Motor neuron (in vitro differentiated cells): ENCODE data around the gene FIGN. TPM values are rescaled to one million over a fixed set of nuclear protein-coding genes. Genes with fewer than 3 reads are reported as not detected.

Experiments
- ATAC-seq, 8 experiments: fragments of 200-7000 bp; cut with Tn5 transposase; replicated peaks in 6 of 8; 2 replicates each; pipeline ENCODE4 v1.8.0; 2021; ENCODE audit warnings: mild to moderate bottlenecking in 8 of 8, moderate library complexity in 8 of 8
- H3K27ac ChIP-seq, 2 donors: fragments of 250-450 bp; sonication (Bioruptor Pico); 2 replicates each; pipeline ENCODE4 v1.9.0; 2021; ENCODE audit warnings: antibody characterized with exemption in 2 of 2, mild to moderate bottlenecking in 2 of 2, moderate library complexity in 1 of 2
- H3K4me1 ChIP-seq, 2 donors: fragments of 250-450 bp; sonication (Bioruptor Pico); replicated peaks in 1 of 2; 2 replicates each; pipeline ENCODE4 v1.6.1; 2021; ENCODE audit warnings: antibody characterized with exemption in 2 of 2, mild to moderate bottlenecking in 2 of 2, moderate library complexity in 1 of 2
- H3K4me3 ChIP-seq, 5 donors: fragments of 250-450 bp; sonication (Bioruptor Pico); 2 replicates each; pipeline ENCODE4 v1.9.0; 2021; ENCODE audit warnings: antibody characterized with exemption in 5 of 5, mild to moderate bottlenecking in 5 of 5, moderate library complexity in 4 of 5
- WGBS, 10 experiments: fragments of 450-650 bp; shearing (Covaris generic); methylation state at CpG; one replicate each; pipeline ENCODE4 v1.0.0; 2022; 5-methylcytosine and 5-hydroxymethylcytosine counted together
- in situ Hi-C, 9 experiments: fragments of 400-800 bp; cut with MboI; loops; one replicate each; pipeline ENCODE4 v1.15.0; 2021; ENCODE audit warnings: low sequenced_read_pairs in 9 of 9, low pct_unique_long_range_greater_than_20kb in 2 of 9; ENCODE audit not compliant: unreplicated experiment in 9 of 9
- total RNA-seq, 8 experiments: library from RNA; unstranded; fragments of 300-600 nt; gene quantifications; 2 replicates each; pipeline versions ENCODE4 v1.2.3 to v1.2.4, GENCODE V29; 2022

FIGN gene
- total RNA-seq, 8 experiments from 2014 or later = 2.3 to 14.8 (median 8.6) TPM

GRCh38 chr2:163610817-163611556 lies 124.8 kb downstream of the FIGN start:
- Histone ChIP-seq H3K4me1 (peaks cover 7 to 18% of the 10 kb centered on the region in 2 donors), H3K27ac (no peak overlapping the region), H3K4me3 (no peak overlapping the region)
- ATAC-seq = no peak
- 100% methylated on average over 1 to 4 of the region's 13 CpGs; no CpG with 5 or more reads in 4 of the 10 experiments for WGBS, 10 experiments
- in situ Hi-C loops = no loop called here

- Histone ChIP-seq H3K27ac (no peak overlapping the region), H3K4me3 (no peak overlapping the region), H3K4me1 (peaks cover 9 to 29% of the 10 kb centered on the region in 2 donors)
- in situ Hi-C loops = no loop called here
- peak in 2 of 8 experiments; percentile 19 to 39 for ATAC-seq
Measured at GRCh38 chr2:163607630-163608029, 128.2 kb downstream of the FIGN start.

GRCh38 chr2:163606878-163607277 lies 128.9 kb downstream of the FIGN start:
- no peak overlapping the region for H3K27ac ChIP-seq
- peaks cover 14 to 30% of the 10 kb centered on the region in 2 donors for H3K4me1 ChIP-seq
- 67 to 100% (median 93%) methylated on average over 1 to 3 of the region's 3 CpGs; no CpG with 5 or more reads in 1 of the 10 experiments for WGBS, 10 experiments
- in situ Hi-C loops = no loop called here
- H3K4me3 ChIP-seq = no peak overlapping the region
- no peak for ATAC-seq

GRCh38 chr2:163605779-163606178 lies 130.0 kb downstream of the FIGN start:
- in situ Hi-C loops = no loop called here
- 0 to 100% (median 71%) methylated on average over 1 to 2 of the region's 2 CpGs for WGBS, 10 experiments
- H3K4me1 ChIP-seq = peaks cover 21 to 39% of the 10 kb centered on the region in 2 donors

GRCh38 chr2:163604941-163605555 lies 130.8 kb downstream of the FIGN start:
- 0 to 100% (median 71%) methylated on average over 1 to 4 of the region's 4 CpGs; no CpG with 5 or more reads in 1 of the 10 experiments for WGBS, 10 experiments
- Histone ChIP-seq H3K4me3 (no peak overlapping the region), H3K27ac (no peak overlapping the region), H3K4me1 (peaks cover 22 to 39% of the 10 kb centered on the region in 2 donors)
- in situ Hi-C loops = no loop called here
- ATAC-seq = peak in 2 of 8 experiments; percentile 20 to 28

More at GRCh38 chr2:163605779-163606178, 130.0 kb downstream of the FIGN start:
- no peak overlapping the region for H3K4me3 ChIP-seq
- peak in 3 of 8 experiments; percentile 55 to 81 (median 70) for ATAC-seq
- no peak overlapping the region for H3K27ac ChIP-seq

GRCh38 chr2:163602196-163602595 lies 133.6 kb downstream of the FIGN start:
- H3K4me3 ChIP-seq = no peak overlapping the region
- no peak for ATAC-seq
- peaks cover 17 to 36% of the 10 kb centered on the region in 2 donors for H3K4me1 ChIP-seq
- WGBS, 10 experiments = 0 to 100% (median 60%) methylated on average over 1 to 3 of the region's 3 CpGs; no CpG with 5 or more reads in 1 of the 10 experiments
- in situ Hi-C loops = no loop called here
- H3K27ac ChIP-seq = no peak overlapping the region

- Histone ChIP-seq H3K27ac (no peak overlapping the region), H3K4me1 (peaks cover 17 to 33% of the 10 kb centered on the region in 2 donors), H3K4me3 (no peak overlapping the region)
- in situ Hi-C loops = no loop called here
- peak in 6 of 8 experiments; percentile 11 to 99 (median 98) for ATAC-seq
- WGBS, 10 experiments = 0 to 97% (median 40%) methylated on average over 3 to 7 of the region's 7 CpGs; no CpG with 5 or more reads in 2 of the 10 experiments
Measured at GRCh38 chr2:163601377-163601776, 134.4 kb downstream of the FIGN start.

GRCh38 chr2:163600801-163601200 lies 135.0 kb downstream of the FIGN start:
- Histone ChIP-seq H3K4me3 (no peak overlapping the region), H3K4me1 (peaks cover 17 to 33% of the 10 kb centered on the region in 2 donors), H3K27ac (no peak overlapping the region)
- in situ Hi-C loops = no loop called here
- peak in 1 of 8 experiments; percentile 14 for ATAC-seq
- 14 to 100% (median 78%) methylated on average over 1 to 3 of the region's 3 CpGs; no CpG with 5 or more reads in 1 of the 10 experiments for WGBS, 10 experiments

GRCh38 chr2:163595028-163595427 lies 140.8 kb downstream of the FIGN start:
- WGBS, 10 experiments = 28 to 67% (median 47%) methylated on average over 1 to 2 of the region's 2 CpGs; no CpG with 5 or more reads in 1 of the 10 experiments
- Histone ChIP-seq H3K4me1 (peaks cover 20 to 23% of the 10 kb centered on the region in 2 donors), H3K27ac (no peak overlapping the region), H3K4me3 (no peak overlapping the region)
- in situ Hi-C loops = no loop called here
- ATAC-seq = peak in 2 of 8 experiments; percentile 9 to 50

- H3K27ac ChIP-seq = no peak overlapping the region
- in situ Hi-C loops = no loop called here
- peak in 7 of 8 experiments; percentile 28 to 83 (median 52) for ATAC-seq
- peaks cover 20 to 23% of the 10 kb centered on the region in 2 donors for H3K4me1 ChIP-seq
- 0 to 86% (median 34%) methylated on average over 1 to 3 of the region's 3 CpGs for WGBS, 10 experiments
- no peak overlapping the region for H3K4me3 ChIP-seq
Measured at GRCh38 chr2:163594497-163594896, 141.3 kb downstream of the FIGN start.

- 0 to 94% (median 33%) methylated on average over 1 to 6 of the region's 6 CpGs; no CpG with 5 or more reads in 1 of the 10 experiments for WGBS, 10 experiments
- Histone ChIP-seq H3K4me1 (peaks cover 20 to 23% of the 10 kb centered on the region in 2 donors), H3K4me3 (no peak overlapping the region), H3K27ac (no peak overlapping the region)
- in situ Hi-C loops = no loop called here
- peak in 6 of 8 experiments; percentile 40 to 90 (median 88) for ATAC-seq
Measured at GRCh38 chr2:163593982-163594381, 141.8 kb downstream of the FIGN start.

- peaks cover 20 to 23% of the 10 kb centered on the region in 2 donors for H3K4me1 ChIP-seq
- WGBS, 10 experiments = 42 to 100% (median 86%) methylated on average over 2 to 6 of the region's 6 CpGs
- ATAC-seq = no peak
- no peak overlapping the region for H3K27ac ChIP-seq
- in situ Hi-C loops = no loop called here
- no peak overlapping the region for H3K4me3 ChIP-seq
Measured at GRCh38 chr2:163592954-163593622, 142.7 kb downstream of the FIGN start.

- 83 to 100% (median 100%) methylated on average over 2 to 3 of the region's 3 CpGs; no CpG with 5 or more reads in 1 of the 10 experiments for WGBS, 10 experiments
- H3K4me3 ChIP-seq = no peak overlapping the region
- H3K27ac ChIP-seq = no peak overlapping the region
- in situ Hi-C loops = no loop called here
- peaks cover 20 to 23% of the 10 kb centered on the region in 2 donors for H3K4me1 ChIP-seq
- no peak for ATAC-seq
Measured at GRCh38 chr2:163591461-163591860, 144.3 kb downstream of the FIGN start.
